Suprapubic skin (tissue), 4 donors: Measurements from ENCODE around the gene CUBN. TPM values are rescaled to one million over a fixed set of nuclear protein-coding genes. Genes with fewer than 3 reads are reported as not detected.

Experiments
- DNase-seq, 2 donors: peaks; one replicate each; pipeline ENCODE4 v3.0.0-alpha.2; 2019; ENCODE audit warnings: low spot score in 2 of 2
- H3K27ac ChIP-seq: fragments of 200-600 bp; sonication (generic); one replicate; pipeline ENCODE4 v1.5.1; 2019
- H3K27me3 ChIP-seq: fragments of 200-600 bp; sonication (generic); one replicate; pipeline ENCODE4 v1.5.1; 2019
- H3K36me3 ChIP-seq: fragments of 200-600 bp; sonication (generic); one replicate; pipeline ENCODE4 v1.5.1; 2019
- H3K4me1 ChIP-seq: fragments of 200-600 bp; sonication (generic); one replicate; pipeline ENCODE4 v1.5.1; 2019
- H3K4me3 ChIP-seq: fragments of 200-600 bp; sonication (generic); one replicate; pipeline ENCODE4 v1.5.1; 2019; ENCODE audit warnings: mild to moderate bottlenecking
- H3K9me3 ChIP-seq: fragments of 200-600 bp; sonication (generic); one replicate; pipeline ENCODE4 v1.5.1; 2019
- EP300 ChIP-seq: sonication (generic); formaldehyde crosslinking; IDR thresholded peaks from one replicate; pipeline ENCODE4 v1.6.1; 2017; ENCODE audit warnings: antibody characterized with exemption
- POLR2A ChIP-seq, 2 donors: fragments of 450-650 bp; IDR thresholded peaks; one replicate each; pipeline ENCODE4 v1.6.1; 2017; ENCODE audit warnings: antibody characterized with exemption in 2 of 2, mild to moderate bottlenecking in 2 of 2, moderate library complexity in 2 of 2
- POLR2AphosphoS5 ChIP-seq, 3 donors: sonication (generic); formaldehyde crosslinking; IDR thresholded peaks; one replicate each; pipeline ENCODE4 v1.6.1; 2017; ENCODE audit warnings: antibody characterized with exemption in 3 of 3
- WGBS: methylation state at CpG from one replicate; pipeline ENCODE4 v1.1.5; 2018; 5-methylcytosine and 5-hydroxymethylcytosine counted together
- total RNA-seq, 4 donors: library from RNA; depleted of rRNA; stranded (reverse); fragments of >200 nt; gene quantifications; one replicate each; pipeline ENCODE4 v1.1.0, GENCODE V29; 2016
- TF ChIP-seq, protein P1 (sequence below), 2 donors: fragments of 200-600 bp in 1 of 2; fragments of 450-650 bp in 1 of 2; sonication (generic) in 1 of 2; IDR thresholded peaks; one replicate each; pipeline ENCODE4 v1.5.1; 2016 to 2019; ENCODE audit warnings: antibody characterized with exemption in 2 of 2, mild to moderate bottlenecking in 1 of 2, moderate library complexity in 1 of 2

CUBN gene
- total RNA-seq, 4 donors from 2014 or later = 1.1 to 8.4 (median 1.2) TPM

DNA sequence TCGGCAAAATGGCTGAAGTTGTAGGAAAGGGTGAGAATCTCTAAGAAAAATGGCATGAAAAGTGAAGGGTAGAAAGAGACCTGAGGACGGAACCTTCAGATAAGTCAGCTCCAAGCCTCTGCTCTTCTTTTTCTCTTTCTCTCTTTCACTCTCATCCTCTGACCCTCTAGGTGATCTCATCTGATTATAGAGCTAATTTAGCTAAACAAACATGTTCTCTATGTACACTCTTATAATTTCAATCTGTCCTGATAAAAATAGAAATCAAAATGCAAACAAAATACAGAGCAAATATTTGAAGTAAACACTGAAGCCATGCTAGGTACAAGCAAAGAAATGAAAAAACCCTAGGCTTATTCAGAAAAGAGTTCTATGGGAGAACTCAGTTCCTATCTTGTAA is 14.4 kb upstream of the CUBN start:
- H3K4me1 ChIP-seq = no peaks in the 10 kb centered on the region
- H3K4me3 ChIP-seq = no peak overlapping the region
- TF ChIP-seq POLR2AphosphoS5 (IDR thresholded peaks at IDR 0.05) (no peak), EP300 (no peak), POLR2A (IDR thresholded peaks at IDR 0.05) (no peak)
- TF ChIP-seq, protein P1, sequence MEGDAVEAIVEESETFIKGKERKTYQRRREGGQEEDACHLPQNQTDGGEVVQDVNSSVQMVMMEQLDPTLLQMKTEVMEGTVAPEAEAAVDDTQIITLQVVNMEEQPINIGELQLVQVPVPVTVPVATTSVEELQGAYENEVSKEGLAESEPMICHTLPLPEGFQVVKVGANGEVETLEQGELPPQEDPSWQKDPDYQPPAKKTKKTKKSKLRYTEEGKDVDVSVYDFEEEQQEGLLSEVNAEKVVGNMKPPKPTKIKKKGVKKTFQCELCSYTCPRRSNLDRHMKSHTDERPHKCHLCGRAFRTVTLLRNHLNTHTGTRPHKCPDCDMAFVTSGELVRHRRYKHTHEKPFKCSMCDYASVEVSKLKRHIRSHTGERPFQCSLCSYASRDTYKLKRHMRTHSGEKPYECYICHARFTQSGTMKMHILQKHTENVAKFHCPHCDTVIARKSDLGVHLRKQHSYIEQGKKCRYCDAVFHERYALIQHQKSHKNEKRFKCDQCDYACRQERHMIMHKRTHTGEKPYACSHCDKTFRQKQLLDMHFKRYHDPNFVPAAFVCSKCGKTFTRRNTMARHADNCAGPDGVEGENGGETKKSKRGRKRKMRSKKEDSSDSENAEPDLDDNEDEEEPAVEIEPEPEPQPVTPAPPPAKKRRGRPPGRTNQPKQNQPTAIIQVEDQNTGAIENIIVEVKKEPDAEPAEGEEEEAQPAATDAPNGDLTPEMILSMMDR (IDR thresholded peaks at IDR 0.05) = no peak
- no peaks in the 10 kb centered on the region for H3K27me3 ChIP-seq
- no peaks in the 10 kb centered on the region for H3K9me3 ChIP-seq
- no peak for DNase-seq
- no peaks in the 10 kb centered on the region for H3K36me3 ChIP-seq
- WGBS = 94% methylated on average over 2 of the region's 2 CpGs
- no peak overlapping the region for H3K27ac ChIP-seq

DNA sequence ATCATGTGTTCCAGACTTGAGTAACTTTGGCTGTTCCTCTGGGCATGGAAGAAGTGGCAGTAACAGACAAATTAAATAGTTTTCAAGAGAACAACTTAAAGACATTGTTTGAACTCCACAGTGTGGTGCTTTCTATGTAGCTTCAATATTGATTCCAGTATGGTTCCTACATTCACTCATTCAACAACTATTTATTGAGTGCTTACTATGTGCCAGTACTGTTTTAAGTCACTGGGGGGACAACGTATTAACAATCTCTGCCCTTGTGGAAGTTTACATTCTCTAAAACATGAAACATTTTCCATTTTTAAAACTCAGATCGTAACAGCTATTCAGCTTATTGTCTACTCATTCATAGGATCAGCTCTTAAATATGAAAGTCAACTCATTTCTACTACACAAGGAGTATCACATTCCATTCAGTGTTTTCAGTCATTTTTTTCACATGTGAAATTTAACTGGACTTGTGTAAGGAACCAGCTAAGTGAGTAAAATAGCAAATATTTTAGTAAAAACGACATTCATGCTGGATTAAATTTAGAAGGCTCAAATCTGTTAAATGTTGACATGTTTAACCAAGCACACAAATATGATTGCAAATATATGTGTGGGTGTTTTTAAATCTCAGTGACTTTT is 13.6 kb upstream of the CUBN start:
- no peaks in the 10 kb centered on the region for H3K9me3 ChIP-seq
- no peaks in the 10 kb centered on the region for H3K36me3 ChIP-seq
- no peak overlapping the region for H3K27ac ChIP-seq
- H3K27me3 ChIP-seq = no peaks in the 10 kb centered on the region
- no peak overlapping the region for H3K4me3 ChIP-seq
- DNase-seq = no peak
- H3K4me1 ChIP-seq = no peaks in the 10 kb centered on the region
- TF ChIP-seq EP300 (no peak), POLR2A (IDR thresholded peaks at IDR 0.05) (no peak), POLR2AphosphoS5 (IDR thresholded peaks at IDR 0.05) (no peak)
- TF ChIP-seq, protein P1 (IDR thresholded peaks at IDR 0.05) = no peak
- WGBS = 83% methylated on average over 3 of the region's 3 CpGs

DNA sequence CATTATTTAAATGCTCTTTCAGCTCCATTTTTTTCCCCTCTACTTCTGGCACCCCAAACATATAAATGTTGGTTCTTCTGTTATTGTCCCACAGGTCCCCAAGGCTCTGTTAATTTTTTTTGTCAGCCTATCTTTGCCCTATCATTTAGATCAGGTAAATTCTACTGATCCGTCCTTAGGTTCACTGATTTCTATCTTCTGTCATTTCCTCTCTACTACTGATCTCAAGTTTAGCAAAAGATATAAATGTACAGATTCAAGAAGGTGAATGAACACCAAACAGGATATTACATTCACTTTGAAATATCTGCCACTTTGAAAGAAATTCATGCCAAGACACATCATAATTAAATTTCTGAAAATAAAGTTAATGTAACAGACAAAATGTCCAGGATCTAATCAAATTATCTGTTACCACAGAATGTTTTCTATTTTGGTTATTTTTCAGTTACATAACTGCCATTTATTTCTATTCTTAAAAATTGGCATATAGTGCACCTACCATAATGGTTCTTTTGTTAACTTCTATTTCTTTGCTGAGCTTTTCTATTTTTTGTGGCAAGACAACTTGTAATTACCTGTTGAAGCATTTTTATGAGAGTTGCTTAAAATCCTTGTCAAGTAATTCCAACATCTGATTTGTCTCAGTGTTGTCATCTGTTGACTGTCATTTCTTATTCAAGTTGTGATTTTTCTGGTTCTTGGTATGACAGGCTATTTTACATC is 12.1 kb upstream of the CUBN start:
- no peaks in the 10 kb centered on the region for H3K27me3 ChIP-seq
- no peaks in the 10 kb centered on the region for H3K36me3 ChIP-seq
- no peak overlapping the region for H3K4me3 ChIP-seq
- no peak for DNase-seq
- WGBS = 50% methylated on average over 1 of the region's 1 CpG
- H3K27ac ChIP-seq = no peak overlapping the region
- TF ChIP-seq POLR2A (IDR thresholded peaks at IDR 0.05) = no peak
- no peak for TF ChIP-seq EP300
- TF ChIP-seq POLR2AphosphoS5 (IDR thresholded peaks at IDR 0.05) = no peak
- no peaks in the 10 kb centered on the region for H3K4me1 ChIP-seq
- no peaks in the 10 kb centered on the region for H3K9me3 ChIP-seq

DNA sequence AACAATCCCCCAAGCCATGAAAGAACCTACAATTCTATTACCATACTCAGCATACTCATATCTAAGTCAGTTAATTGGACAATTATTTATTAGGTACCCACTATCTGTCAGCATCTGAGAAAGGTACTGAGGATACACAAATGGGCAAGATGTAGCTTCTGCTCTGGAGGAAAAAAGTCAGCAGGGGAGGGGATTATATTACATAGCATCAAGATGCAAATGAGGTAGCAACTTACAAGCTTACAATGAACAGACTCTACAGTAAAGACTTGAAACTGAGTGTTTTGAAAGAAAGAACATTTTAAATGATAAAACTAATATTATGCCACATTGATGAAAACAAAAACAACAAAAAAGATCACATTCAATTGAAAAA is 10.8 kb upstream of the CUBN start:
- TF ChIP-seq, protein P1 (IDR thresholded peaks at IDR 0.05) = no peak
- TF ChIP-seq EP300 (no peak), POLR2A (IDR thresholded peaks at IDR 0.05) (no peak)
- Histone ChIP-seq H3K27me3 (no peaks in the 10 kb centered on the region), H3K4me3 (no peak overlapping the region), H3K9me3 (no peaks in the 10 kb centered on the region), H3K27ac (no peak overlapping the region), H3K4me1 (no peaks in the 10 kb centered on the region), H3K36me3 (no peaks in the 10 kb centered on the region)
- DNase-seq = no peak

DNA sequence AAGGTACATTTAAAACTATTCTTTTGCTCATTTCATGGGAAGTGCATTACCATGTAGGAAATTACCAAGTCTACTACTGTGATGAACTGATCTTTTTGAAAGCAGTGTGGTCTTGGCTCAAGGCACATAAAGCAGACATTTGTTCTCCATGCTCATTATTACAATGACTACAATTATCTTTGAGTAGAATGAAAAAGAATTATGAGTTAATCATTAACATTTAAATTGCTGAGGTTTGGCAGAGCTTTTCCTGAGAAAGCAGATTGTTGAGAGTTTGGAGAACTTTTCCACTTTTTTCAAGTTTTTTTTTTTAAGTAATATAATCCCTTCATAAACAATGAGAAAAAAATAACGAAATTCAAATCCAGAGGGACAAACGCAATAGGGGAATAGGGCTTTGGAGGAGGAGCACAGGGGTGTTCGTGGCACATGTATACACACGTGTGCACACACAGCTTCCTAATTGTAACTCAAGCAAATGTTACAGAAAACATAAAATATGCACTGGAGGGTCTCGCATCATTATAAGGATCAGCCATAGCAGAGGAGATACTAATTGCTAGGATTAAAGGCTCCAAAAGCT is 8.9 kb upstream of the CUBN start:
- TF ChIP-seq POLR2A (IDR thresholded peaks at IDR 0.05) (no peak), EP300 (no peak), POLR2AphosphoS5 (IDR thresholded peaks at IDR 0.05) (no peak)
- TF ChIP-seq, protein P1 (IDR thresholded peaks at IDR 0.05) = no peak
- H3K9me3 ChIP-seq = no peaks in the 10 kb centered on the region
- WGBS = 65% methylated on average over 5 of the region's 5 CpGs

More for the DNA sequence above, 8.9 kb upstream of the CUBN start:
- Histone ChIP-seq H3K27me3 (no peaks in the 10 kb centered on the region), H3K4me1 (no peaks in the 10 kb centered on the region), H3K27ac (no peak overlapping the region), H3K36me3 (no peaks in the 10 kb centered on the region), H3K4me3 (no peak overlapping the region)
- DNase-seq = no peak
